ENCODE measurements around the gene RRP12.

The RRP12 gene

GRCh38 chr10:97406064-97406463 is 4.9 kb upstream of the RRP12 start:
- Histone ChIP-seq H3K4me3 (no peak overlapping the region), H3K27me3 (no peaks in the 10 kb centered on the region), H3K27ac (no peak overlapping the region), H3K9me3 (no peaks in the 10 kb centered on the region), H3K4me1 (peaks cover 0 to 12% (median 5%) of the 10 kb centered on the region in 4 donors), H3K36me3 (no peaks in the 10 kb centered on the region)
- no peak for TF ChIP-seq CTCF (IDR thresholded peaks at IDR 0.05)
- intact Hi-C loops (cut with DNase I; ENCODE audit: low total_unique reads), result no loop called here
- DNase-seq, result no peak

- DNase-seq, result no peak
- H3K4me3 ChIP-seq, result no peak overlapping the region
- H3K36me3 ChIP-seq, result no peaks in the 10 kb centered on the region
- no peak overlapping the region for H3K27ac ChIP-seq
- intact Hi-C loops (cut with DNase I; ENCODE audit: low total_unique reads), result no loop called here
- no peaks in the 10 kb centered on the region for H3K9me3 ChIP-seq
- H3K27me3 ChIP-seq, result no peaks in the 10 kb centered on the region
- peaks cover 0 to 23% (median 16%) of the 10 kb centered on the region in 4 donors for H3K4me1 ChIP-seq
- TF ChIP-seq CTCF (IDR thresholded peaks at IDR 0.05), result no peak
Measured at GRCh38 chr10:97404044-97404443, 2.9 kb upstream of the RRP12 start.

GRCh38 chr10:97401455-97401919 is 347 bp upstream of the RRP12 start:
- no peak for DNase-seq
- Histone ChIP-seq H3K27ac (peak overlapping the region; percentile 74 to 78), H3K4me3 (peak overlapping the region; percentile 72 to 80), H3K4me1 (peaks cover 0 to 16% (median 11%) of the 10 kb centered on the region in 4 donors), H3K36me3 (peaks cover 0 to 8% (median 0%) of the 10 kb centered on the region in 3 donors), H3K9me3 (no peaks in the 10 kb centered on the region), H3K27me3 (no peaks in the 10 kb centered on the region)
- intact Hi-C loops (cut with DNase I; ENCODE audit: low total_unique reads), result no loop called here
- TF ChIP-seq CTCF (IDR thresholded peaks at IDR 0.05), result no peak

GRCh38 chr10:97399843-97400545 is 1.1 kb downstream of the RRP12 start:
- intact Hi-C loops (cut with DNase I; ENCODE audit: low total_unique reads), result no loop called here
- no peak for TF ChIP-seq CTCF (IDR thresholded peaks at IDR 0.05)
- Histone ChIP-seq H3K4me3 (peak overlapping the region; percentile 72 to 80), H3K27me3 (no peaks in the 10 kb centered on the region), H3K9me3 (no peaks in the 10 kb centered on the region), H3K27ac (peak overlapping the region; percentile 74 to 78), H3K36me3 (peaks cover 0 to 23% (median 5%) of the 10 kb centered on the region in 3 donors), H3K4me1 (peaks cover 0 to 16% (median 11%) of the 10 kb centered on the region in 4 donors)
- DNase-seq, result no peak

GRCh38 chr10:97396056-97396455 is 5.1 kb downstream of the RRP12 start:
- H3K4me3 ChIP-seq, result no peak overlapping the region
- intact Hi-C loops (cut with DNase I; ENCODE audit: low total_unique reads), result no loop called here
- peaks cover 6 to 60% (median 30%) of the 10 kb centered on the region in 3 donors for H3K36me3 ChIP-seq
- H3K27me3 ChIP-seq, result no peaks in the 10 kb centered on the region
- TF ChIP-seq CTCF (IDR thresholded peaks at IDR 0.05), result no peak
- no peak for DNase-seq
- H3K27ac ChIP-seq, result no peak overlapping the region
- H3K4me1 ChIP-seq, result peaks cover 0 to 12% (median 11%) of the 10 kb centered on the region in 4 donors
- H3K9me3 ChIP-seq, result no peaks in the 10 kb centered on the region

Data from tibial artery (tissue), 4 donors.